ENCODE measurements around the gene MFSD1.

- TF ChIP-seq, protein P1, sequence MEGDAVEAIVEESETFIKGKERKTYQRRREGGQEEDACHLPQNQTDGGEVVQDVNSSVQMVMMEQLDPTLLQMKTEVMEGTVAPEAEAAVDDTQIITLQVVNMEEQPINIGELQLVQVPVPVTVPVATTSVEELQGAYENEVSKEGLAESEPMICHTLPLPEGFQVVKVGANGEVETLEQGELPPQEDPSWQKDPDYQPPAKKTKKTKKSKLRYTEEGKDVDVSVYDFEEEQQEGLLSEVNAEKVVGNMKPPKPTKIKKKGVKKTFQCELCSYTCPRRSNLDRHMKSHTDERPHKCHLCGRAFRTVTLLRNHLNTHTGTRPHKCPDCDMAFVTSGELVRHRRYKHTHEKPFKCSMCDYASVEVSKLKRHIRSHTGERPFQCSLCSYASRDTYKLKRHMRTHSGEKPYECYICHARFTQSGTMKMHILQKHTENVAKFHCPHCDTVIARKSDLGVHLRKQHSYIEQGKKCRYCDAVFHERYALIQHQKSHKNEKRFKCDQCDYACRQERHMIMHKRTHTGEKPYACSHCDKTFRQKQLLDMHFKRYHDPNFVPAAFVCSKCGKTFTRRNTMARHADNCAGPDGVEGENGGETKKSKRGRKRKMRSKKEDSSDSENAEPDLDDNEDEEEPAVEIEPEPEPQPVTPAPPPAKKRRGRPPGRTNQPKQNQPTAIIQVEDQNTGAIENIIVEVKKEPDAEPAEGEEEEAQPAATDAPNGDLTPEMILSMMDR (IDR thresholded peaks at IDR 0.05), result no peak
- TF ChIP-seq EZH2 (IDR thresholded peaks at IDR 0.05; ENCODE audit: borderline replicate concordance, insufficient read depth, low read depth, low read length, poor library complexity, severe bottlenecking), result no peak
Observed at GRCh38 chr3:158849757-158850156, 47.9 kb downstream of the MFSD1 start.
